Neuronal stem cell (in vitro differentiated cells): Measurements from ENCODE around the gene SLF1.

Experiments
- DNase-seq: peaks from one replicate; pipeline ENCODE4 v3.0.0-alpha.2; 2013; ENCODE audit warnings: low spot score
- H2AFZ ChIP-seq: one replicate; pipeline ENCODE4 v1.6.1; 2013; ENCODE audit warnings: mild to moderate bottlenecking, low read length, inconsistent platforms
- H2AK5ac ChIP-seq: 2 replicates; pipeline ENCODE4 v1.6.1; 2013; ENCODE audit warnings: low read depth, mild to moderate bottlenecking, inconsistent platforms, low read length, moderate library complexity, mixed read lengths
- H2BK120ac ChIP-seq: 2 replicates; pipeline ENCODE4 v1.6.1; 2013; ENCODE audit warnings: low read depth, mild to moderate bottlenecking, inconsistent platforms, low read length, moderate library complexity, mixed read lengths
- H2BK12ac ChIP-seq: one replicate; pipeline ENCODE4 v1.6.1; 2013; ENCODE audit warnings: low read length, inconsistent platforms
- H2BK15ac ChIP-seq: 2 replicates; pipeline ENCODE4 v1.6.1; 2013; ENCODE audit warnings: mild to moderate bottlenecking, low read length, inconsistent platforms, mixed read lengths
- H2BK5ac ChIP-seq: one replicate; pipeline ENCODE4 v1.6.1; 2013; ENCODE audit warnings: inconsistent platforms, mild to moderate bottlenecking, low read length, moderate library complexity
- H3K14ac ChIP-seq: one replicate; pipeline ENCODE4 v1.6.1; 2013; ENCODE audit warnings: low read length, inconsistent platforms
- H3K18ac ChIP-seq: 2 replicates; pipeline ENCODE4 v1.6.1; 2013; ENCODE audit warnings: low read length, inconsistent platforms
- H3K23ac ChIP-seq: 2 replicates; pipeline ENCODE4 v1.6.1; 2013; ENCODE audit warnings: low read depth, mild to moderate bottlenecking, mixed read lengths, low read length, inconsistent platforms; ENCODE audit not compliant: poor library complexity
- H3K27ac ChIP-seq: replicated peaks from 3 replicates; pipeline ENCODE4 v1.5.1; 2013; ENCODE audit warnings: low read length, inconsistent platforms
- H3K27me3 ChIP-seq, 3 experiments: 2 replicates each; pipeline ENCODE4 v1.6.1; 2013; ENCODE audit warnings: low read length in 3 of 3, mild to moderate bottlenecking in 2 of 3, inconsistent platforms in 1 of 3, low read depth in 1 of 3, mixed read lengths in 1 of 3, moderate library complexity in 1 of 3; ENCODE audit not compliant: control insufficient read depth in 3 of 3, insufficient read depth in 3 of 3
- H3K36me3 ChIP-seq, 2 donors: replicated peaks in 1 of 2; 2 replicates each; pipeline ENCODE4 v1.6.1; 2013; ENCODE audit warnings: low read length in 2 of 2; ENCODE audit not compliant: control insufficient read depth in 2 of 2, insufficient read depth in 2 of 2
- H3K4ac ChIP-seq: 2 replicates; pipeline ENCODE4 v1.6.1; 2013; ENCODE audit warnings: inconsistent platforms, mild to moderate bottlenecking, low read length, moderate library complexity
- H3K4me1 ChIP-seq, 2 donors: 1 replicate in 1 of 2; 2 replicates in 1 of 2; pipeline ENCODE4 v1.6.1; 2013; ENCODE audit warnings: low read length in 2 of 2, low read depth in 1 of 2; ENCODE audit not compliant: control insufficient read depth in 2 of 2, insufficient read depth in 1 of 2
- H3K4me2 ChIP-seq: one replicate; pipeline ENCODE4 v1.6.1; 2013; ENCODE audit warnings: mild to moderate bottlenecking, low read length, inconsistent platforms; ENCODE audit not compliant: insufficient read depth, poor library complexity, severe bottlenecking
- H3K4me3 ChIP-seq, 2 donors: 2 replicates each; pipeline ENCODE4 v1.5.1; 2013; ENCODE audit warnings: low read length in 2 of 2, mild to moderate bottlenecking in 2 of 2, inconsistent platforms in 1 of 2, moderate library complexity in 1 of 2
- H3K79me1 ChIP-seq: one replicate; pipeline ENCODE4 v1.6.1; 2013; ENCODE audit warnings: low read depth, mild to moderate bottlenecking, inconsistent platforms, low read length, moderate library complexity
- H3K9ac ChIP-seq: one replicate; pipeline ENCODE4 v1.6.1; 2013; ENCODE audit warnings: mild to moderate bottlenecking, low read depth, low read length, inconsistent platforms; ENCODE audit not compliant: poor library complexity
- H3K9me3 ChIP-seq, 2 donors: replicated peaks in 1 of 2; 2 replicates each; pipeline versions ENCODE3 to v1.6.1; 2013; ENCODE audit warnings: low read length in 2 of 2, mild to moderate bottlenecking in 2 of 2, inconsistent platforms in 1 of 2, low read depth in 1 of 2, mixed read lengths in 1 of 2, moderate library complexity in 1 of 2; ENCODE audit not compliant: control insufficient read depth in 2 of 2, insufficient read depth in 1 of 2
- H4K8ac ChIP-seq: one replicate; pipeline ENCODE4 v1.6.1; 2013; ENCODE audit warnings: low read depth, mild to moderate bottlenecking, inconsistent platforms, low read length, moderate library complexity
- H4K91ac ChIP-seq: one replicate; pipeline ENCODE4 v1.6.1; 2013; ENCODE audit warnings: low read length, low read depth, mild to moderate bottlenecking, inconsistent platforms; ENCODE audit not compliant: poor library complexity
- WGBS, 2 donors: extraction: QIAGEN DNeasy Blood & Tissue Kit; methylation state at CpG; one replicate each; pipeline ENCODE4 v1.1.7; 2013; ENCODE audit warnings: missing lambda C conversion rate in 2 of 2, mixed read lengths in 1 of 2; ENCODE audit not compliant: insufficient read length in 2 of 2, insufficient replicate concordance in 1 of 2; ENCODE audit errors: extremely low coverage in 2 of 2; 5-methylcytosine and 5-hydroxymethylcytosine counted together

Gene SLF1

GRCh38 chr5:94745786-94746730 lies 127.6 kb downstream of the SLF1 start:
- DNase-seq = no peak
- H3K79me1 ChIP-seq = no peaks in the 10 kb centered on the region
- no peak overlapping the region for H3K4ac ChIP-seq
- H2BK5ac ChIP-seq = no peak overlapping the region
- no peak overlapping the region for H3K18ac ChIP-seq
- no peak overlapping the region for H4K91ac ChIP-seq
- no peak overlapping the region for H2BK15ac ChIP-seq
- no peak overlapping the region for H2AK5ac ChIP-seq
- no peak overlapping the region for H3K9ac ChIP-seq
- no peak overlapping the region for H3K14ac ChIP-seq
- H3K9me3 ChIP-seq = no peaks in the 10 kb centered on the region
- no peak overlapping the region for H3K4me3 ChIP-seq
- H3K4me1 ChIP-seq = peaks cover 0 to 10% of the 10 kb centered on the region in 2 donors
- H3K27me3 ChIP-seq = no peaks in the 10 kb centered on the region
- no peak overlapping the region for H3K23ac ChIP-seq
- WGBS, 2 donors = no CpG with 5 or more reads among the region's 5 CpGs
- H3K36me3 ChIP-seq = no peaks in the 10 kb centered on the region
- no peak overlapping the region for H2BK12ac ChIP-seq
- no peak overlapping the region for H4K8ac ChIP-seq
- H2BK120ac ChIP-seq = no peak overlapping the region
- no peak overlapping the region for H3K27ac ChIP-seq
- no peak overlapping the region for H2AFZ ChIP-seq
- no peak overlapping the region for H3K4me2 ChIP-seq

- Histone ChIP-seq H2AFZ (no peak overlapping the region), H3K9ac (no peak overlapping the region), H2BK5ac (no peak overlapping the region), H2AK5ac (no peak overlapping the region), H3K4me2 (no peak overlapping the region), H3K4me1 (peaks cover 3 to 15% of the 10 kb centered on the region in 2 donors), H3K14ac (no peak overlapping the region), H2BK120ac (no peak overlapping the region), H3K23ac (no peak overlapping the region), H3K27ac (no peak overlapping the region), H3K9me3 (no peaks in the 10 kb centered on the region), H3K36me3 (no peaks in the 10 kb centered on the region), H3K4ac (no peak overlapping the region), H4K91ac (no peak overlapping the region), H3K18ac (no peak overlapping the region), H2BK12ac (no peak overlapping the region), H3K4me3 (no peak overlapping the region), H2BK15ac (no peak overlapping the region), H4K8ac (no peak overlapping the region), H3K27me3 (no peaks in the 10 kb centered on the region), H3K79me1 (no peaks in the 10 kb centered on the region)
- no peak for DNase-seq
- no CpG with 5 or more reads among the region's 1 CpG for WGBS, 2 donors
Observed at GRCh38 chr5:94746731-94747124, 128.3 kb downstream of the SLF1 start.
